Measurements from ENCODE around the gene MIPOL1.
"Not testable (repeated sequence)": the region's sequence is repeated elsewhere in the genome, so short reads cannot be mapped to it uniquely, and the experiment has no call there.

The MIPOL1 gene

DNA sequence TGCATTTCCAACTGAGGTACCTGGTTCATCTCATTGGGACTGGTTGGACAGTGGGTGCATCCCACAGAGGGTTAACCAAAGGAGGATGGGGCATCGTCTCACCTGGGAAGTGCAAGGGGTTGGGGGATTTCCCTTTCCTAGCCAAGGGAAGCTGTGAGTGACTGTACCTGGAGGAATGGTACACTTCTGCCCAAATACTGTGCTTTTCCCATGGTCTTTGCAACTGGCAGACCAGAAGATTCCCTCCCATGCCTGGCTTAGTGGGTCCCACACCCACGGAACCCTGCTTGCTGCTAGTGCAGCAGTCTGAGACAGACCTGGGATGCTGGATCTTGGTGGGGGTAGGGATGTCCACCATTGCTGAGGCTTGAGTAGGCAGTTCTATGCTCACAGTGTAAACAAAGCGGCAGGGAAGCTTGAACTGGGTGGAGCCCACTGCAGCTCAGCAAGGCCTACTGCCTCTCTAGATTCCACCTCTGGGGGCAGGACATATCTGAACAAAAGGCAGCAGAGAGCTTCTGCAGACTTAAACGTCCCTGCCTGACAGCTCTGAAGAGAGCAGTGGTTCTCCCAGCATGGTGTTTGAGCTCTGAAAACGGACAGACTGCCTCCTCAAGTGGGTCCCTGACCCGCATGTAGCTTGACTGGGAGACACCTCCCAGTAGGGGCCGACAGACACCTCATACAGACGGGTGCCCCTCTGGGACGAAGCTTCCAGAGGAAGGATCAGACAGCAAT is 9.7 kb upstream of the MIPOL1 start:
- DNase-seq: not testable (repeated sequence)

DNA sequence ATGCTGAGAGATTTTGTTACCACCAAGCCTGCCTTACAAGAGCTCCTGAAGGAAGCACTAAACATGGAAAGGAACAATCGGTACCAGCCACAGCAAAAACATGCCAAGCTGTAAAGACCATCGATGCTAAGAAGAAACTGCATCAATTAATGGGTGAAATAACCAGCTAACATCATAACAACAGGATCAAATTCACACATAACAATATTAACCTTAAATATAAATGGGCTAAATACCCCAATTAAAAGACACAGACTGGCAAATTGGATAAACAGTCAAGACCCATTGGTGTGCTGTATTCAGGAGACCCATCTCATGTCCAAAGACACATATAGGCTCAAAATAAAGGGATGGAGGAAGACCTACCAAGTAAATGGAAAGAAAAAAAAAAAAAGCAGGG is 8.0 kb upstream of the MIPOL1 start:
- not testable (repeated sequence) for DNase-seq

DNA sequence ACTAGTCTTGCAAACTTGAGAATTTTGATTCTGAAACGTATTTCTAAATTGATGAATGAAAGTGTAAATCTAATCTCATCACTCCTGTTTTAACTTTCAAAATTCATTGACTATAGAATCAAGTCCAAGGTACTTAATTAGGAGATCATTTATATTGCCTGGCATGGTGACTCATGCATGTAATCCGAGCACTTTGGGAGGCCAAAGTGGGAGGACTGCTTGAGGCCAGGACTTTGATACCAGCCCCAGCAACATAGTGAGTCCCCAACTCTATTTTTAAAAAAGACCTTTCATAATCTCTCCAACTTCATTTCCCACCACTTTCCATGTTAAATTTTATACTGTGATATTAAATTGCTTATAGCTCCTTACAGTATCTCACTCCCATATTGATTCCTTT is 3.0 kb upstream of the MIPOL1 start:
- DNase-seq: no peak

DNA sequence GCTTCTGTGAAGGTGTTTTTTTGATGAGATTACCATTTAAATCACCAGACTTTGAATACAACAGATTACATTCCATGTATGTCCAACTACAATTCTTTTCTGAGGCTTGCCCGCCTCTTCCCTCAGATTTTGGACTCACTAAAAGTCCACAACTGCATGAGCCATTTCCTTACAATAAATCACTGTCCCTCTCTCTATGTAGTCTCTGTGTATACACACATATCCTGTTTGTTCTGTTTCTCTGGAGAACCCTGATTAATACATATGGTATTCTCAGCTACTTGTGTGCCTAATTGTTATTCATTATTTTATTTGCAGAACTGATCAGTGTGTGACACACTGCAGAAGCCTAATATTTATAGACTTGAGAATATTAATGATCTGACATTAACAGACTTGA is 2.4 kb upstream of the MIPOL1 start:
- no peak for DNase-seq

DNA sequence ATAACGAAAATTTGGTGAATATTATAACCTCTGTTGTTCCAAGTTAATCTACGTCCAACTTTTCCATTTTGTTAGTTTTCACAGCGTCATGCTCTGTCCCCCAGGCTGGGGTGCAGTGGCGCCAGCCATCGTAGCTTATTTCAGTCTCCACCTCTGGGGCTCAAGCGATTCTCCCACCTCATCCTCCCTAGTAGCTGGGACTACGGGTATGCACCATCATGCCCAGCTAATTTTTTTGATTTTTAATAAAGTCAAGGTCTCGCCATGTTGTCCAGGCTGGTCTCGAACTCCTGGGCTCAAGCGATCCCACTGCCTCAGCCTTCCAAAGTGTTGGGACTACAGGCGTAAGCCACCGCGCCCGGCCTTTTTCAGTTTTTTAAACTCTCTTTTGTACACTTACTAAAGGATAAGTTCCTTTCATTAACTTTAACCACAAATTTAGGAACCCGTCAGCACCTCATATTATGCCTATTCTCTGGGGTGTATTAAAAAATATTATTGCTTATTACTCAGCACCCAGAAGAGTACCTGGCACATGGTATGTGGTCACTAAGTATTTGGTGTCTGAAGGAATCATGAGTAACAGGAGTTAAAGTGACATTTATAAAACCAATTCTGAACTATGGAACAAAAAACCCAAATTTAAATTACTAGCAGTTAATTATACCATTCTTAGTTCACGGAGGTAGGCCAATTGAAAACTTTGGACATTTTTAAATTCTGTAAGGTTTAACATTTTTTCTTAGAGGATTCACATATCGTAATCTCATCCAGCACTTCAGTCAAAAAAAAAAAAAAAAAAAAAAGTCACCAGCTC is 925 bp upstream of the MIPOL1 start:
- no peak for DNase-seq

DNA sequence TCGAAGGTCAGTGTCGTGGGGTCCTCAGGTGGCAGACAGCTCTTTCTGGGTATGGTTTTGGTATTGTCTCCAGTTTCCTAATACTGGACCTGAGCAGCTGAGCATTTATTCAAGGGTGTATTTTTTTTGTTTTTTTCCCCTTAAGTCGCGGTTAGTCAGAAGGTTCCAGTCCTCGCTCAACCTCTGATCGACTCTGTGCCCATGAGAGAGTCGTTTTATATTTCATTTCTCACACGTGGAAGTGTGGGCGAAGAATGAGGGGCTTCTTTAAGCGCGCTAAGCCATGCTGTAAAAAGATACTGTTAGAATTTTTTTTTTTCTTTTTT is 499 bp downstream of the MIPOL1 start:
- no peak for DNase-seq

DNA sequence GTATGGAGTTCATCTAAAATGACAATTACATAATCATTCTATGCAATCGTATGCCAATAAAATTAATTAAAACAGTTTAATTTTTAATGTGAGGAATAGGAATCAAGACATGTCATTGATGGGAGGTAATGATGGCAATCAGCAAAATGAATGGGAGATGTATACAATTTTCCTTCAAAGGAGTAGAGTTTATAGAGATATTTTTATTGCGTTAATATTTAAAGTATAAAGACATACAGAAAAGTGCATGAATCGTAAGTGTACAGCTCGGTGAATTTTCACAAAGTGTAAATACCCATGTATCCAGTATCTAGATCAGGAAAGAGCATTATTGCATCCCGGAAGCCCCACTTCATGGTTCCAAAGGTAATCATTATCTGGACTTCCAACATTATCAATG is 1.2 kb downstream of the MIPOL1 start:
- DNase-seq: no peak

DNA sequence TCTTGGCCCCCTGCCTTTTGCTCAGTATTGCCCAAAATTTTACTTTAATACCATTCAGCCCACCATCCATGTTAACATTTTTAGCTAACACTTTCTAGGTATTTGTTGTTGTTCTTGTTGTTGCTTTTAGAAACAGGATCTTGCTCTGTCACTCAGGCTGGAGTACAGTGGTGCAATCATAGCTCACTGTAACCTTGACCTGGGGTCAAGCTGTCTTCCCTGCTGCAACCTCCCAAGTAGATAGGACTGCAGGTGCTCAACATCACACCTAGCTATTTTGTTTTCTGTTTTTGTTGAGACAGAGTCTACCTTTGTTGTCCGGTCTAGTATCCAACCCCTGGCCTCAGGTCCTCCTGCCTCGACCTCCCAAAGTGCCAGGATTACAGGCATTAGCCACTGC is 4.0 kb downstream of the MIPOL1 start:
- no peak for DNase-seq

DNA sequence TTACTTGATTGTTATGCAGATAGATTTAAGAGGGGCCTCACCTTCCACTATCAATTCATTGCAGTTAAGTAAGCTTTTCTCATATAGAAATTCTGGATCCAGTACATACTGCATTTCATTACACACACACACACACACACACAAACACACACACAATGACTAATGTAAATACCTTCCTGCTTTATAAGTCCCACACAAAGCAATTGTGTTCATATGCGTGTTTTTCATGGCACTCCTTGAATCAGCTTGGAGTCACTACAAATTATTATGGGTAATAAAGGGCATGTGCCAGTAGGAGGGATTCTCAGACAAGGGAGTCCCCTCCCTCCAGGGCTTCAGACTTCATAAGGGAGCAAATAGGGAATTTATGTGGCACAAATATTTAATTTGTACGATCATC is 4.5 kb downstream of the MIPOL1 start:
- no peak for DNase-seq

DNA sequence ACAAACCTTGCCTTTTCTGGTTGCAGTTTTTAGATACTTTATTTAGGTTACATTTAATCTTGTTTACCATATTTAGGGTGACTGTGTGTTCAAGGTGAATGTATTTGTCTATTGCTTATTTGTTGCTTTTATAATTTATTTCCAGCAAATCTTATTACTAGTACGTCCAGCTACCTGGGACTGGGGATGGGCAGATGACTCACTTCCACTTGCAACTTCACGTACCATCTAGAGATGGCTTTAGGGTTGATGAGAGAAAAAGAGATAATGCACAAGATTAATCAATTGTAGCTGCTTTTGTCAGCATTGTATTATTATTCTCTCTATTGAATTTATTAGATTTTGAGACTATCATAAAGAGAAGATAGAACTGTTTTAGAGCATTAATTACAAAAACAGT is 5.1 kb downstream of the MIPOL1 start:
- DNase-seq: no peak

DNA sequence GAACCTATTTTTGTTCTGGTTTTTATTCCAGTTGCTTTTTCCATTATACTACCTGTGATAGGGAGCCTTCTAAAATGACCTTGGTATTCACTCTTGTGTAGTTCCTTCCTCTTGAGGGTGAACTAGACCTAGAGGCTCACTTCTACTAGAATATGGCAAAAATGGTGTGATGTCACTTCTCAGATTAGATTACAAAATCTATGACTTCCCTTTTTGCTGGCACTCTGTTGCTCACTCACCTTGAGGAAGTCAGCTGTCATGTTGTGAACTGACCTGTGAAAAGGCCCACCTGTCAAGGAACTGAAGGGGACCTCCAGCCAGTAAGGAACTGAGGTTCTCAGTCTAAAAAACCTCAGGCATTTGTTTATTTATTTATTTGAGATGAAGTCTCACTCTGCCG is 5.7 kb downstream of the MIPOL1 start:
- no peak for DNase-seq

DNA sequence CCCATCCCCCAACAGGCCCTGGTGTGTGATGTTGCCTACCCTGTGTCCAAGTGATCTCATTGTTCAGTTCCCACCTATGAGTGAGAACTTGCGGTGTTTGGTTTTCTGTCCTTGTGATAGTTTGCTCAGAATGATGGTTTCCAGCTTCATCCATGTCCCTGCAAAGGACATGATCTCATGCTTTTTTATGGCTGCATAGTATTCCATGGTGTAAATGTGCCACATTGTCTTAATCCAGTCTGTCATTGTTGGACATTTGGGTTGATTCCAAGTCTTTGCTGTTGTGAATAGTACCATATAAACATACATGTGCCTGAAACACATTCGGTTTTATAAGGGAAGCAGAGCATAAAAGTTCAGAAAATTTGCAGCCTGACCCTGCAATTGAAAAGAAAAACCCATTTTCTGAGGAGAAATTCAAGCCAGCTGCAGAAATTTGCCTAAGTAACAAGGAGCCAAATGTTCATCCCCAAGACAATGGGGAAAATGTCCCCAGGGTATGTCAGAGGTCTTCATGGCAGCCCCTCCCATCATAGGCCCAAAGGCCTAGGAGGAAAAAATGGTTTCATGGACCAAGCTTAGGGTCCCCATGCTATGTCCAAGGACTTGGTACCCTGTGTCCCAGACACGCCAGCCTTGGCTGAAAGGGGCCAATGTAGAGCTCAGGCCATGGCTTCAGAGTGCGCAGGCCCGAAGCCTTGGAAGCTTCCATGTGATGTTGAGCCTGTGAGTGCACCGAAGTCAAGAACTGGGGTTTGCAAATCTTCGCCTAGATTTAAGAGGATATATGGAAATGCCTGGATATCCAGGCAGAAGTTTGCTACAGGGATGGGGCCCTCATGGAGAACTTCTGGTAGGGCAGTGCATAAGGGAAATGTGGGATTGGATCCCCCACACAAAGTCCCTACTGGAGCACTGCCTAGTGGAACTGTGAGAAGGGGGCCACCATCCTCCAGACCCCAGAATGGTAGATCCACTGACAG is 8.2 kb downstream of the MIPOL1 start:
- not testable (repeated sequence) for DNase-seq

DNA sequence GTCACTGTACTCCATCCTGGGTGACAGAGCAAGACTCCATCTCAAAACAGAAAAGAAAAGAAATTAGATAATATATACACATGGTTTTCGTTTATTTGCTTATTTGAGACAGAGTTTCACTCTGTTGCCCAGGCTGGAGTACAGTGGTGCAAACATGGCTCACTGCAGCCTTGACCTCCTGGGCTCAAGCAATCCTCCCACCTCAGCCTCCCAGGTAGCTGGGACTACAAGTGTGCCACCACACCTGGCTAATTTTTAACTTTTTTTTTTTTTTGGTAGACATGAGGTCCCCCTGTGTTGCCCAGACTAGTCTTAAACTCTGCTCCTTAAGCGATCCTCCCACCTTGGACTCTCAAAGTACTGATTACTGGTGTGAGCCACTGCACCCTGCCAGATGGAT is 11.9 kb downstream of the MIPOL1 start:
- not testable (repeated sequence) for DNase-seq

DNA sequence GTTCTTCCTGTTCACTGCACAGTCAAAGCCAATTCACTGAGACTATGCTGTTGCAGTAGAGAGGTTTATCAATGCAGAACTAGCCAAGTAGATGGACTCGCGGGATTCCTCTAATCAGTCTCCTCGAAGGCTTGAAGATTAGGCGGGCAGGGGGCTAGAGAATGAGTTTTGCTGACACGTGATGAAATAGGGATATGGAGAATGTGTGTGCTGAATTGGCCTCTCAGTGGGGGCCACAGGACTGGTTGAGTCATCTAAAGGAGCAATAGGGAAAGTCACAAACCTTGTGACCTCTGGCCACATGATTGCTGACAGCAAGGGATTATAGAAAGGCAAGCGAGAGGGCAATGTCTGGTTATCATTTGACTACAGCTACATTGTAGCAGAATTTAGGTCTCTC is 12.7 kb downstream of the MIPOL1 start:
- no peak for DNase-seq

DNA sequence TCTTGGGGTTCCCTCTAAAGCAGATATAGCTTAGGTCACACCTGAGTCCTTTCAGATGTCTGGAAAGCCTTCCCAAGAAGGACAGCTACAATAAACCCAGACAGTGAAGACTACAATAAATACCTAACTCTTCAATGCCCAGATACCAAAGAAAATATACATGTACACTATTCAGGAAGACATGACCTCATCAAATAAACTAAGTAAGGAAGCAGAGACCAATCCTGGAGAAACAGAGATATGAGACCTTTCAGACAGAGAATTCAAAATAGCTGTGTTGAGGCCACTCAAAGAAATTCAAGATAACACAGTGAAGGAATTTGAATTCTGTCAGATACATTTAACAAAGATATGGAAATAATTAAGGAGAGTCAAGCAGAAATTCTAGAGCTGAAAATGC is 15.3 kb downstream of the MIPOL1 start:
- DNase-seq: no peak

DNA sequence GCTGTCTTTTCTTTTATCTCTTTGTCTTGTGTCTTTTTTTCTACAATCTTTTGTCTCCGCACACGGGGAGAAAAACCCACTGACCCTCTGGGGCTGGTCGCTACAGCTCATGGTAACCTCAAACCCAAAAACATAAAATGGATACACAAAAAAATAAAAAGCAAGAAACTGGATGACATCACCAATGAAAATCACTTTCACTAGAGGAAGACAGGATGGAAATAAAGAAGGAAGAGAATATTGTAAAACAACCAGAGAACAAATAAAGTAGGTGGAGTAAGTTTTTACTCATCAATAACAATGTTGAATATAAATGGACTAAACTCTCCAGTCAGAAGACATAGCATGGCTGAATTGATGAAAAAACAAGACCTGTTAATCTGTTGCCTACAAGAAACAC is 17.6 kb downstream of the MIPOL1 start:
- no peak for DNase-seq

DNA sequence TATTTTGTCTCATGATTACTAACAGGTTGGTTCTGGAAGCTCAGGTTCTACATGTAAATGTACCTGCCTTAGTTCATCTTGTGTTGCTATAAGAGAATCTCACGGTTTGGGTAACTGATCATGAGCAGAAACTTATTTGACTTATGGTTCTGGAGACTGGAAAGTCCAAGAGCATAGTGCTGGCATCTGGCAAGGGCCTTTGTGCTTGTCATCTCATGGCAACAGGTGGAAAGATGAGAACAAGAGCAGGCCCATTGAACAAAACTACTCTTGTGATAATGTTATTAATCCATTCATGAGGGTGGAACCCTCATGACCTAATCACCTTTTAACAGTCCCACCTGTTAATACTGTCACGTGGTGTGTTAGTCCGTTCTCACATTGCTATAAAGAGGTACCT is 23.3 kb downstream of the MIPOL1 start:
- DNase-seq: no peak

DNA sequence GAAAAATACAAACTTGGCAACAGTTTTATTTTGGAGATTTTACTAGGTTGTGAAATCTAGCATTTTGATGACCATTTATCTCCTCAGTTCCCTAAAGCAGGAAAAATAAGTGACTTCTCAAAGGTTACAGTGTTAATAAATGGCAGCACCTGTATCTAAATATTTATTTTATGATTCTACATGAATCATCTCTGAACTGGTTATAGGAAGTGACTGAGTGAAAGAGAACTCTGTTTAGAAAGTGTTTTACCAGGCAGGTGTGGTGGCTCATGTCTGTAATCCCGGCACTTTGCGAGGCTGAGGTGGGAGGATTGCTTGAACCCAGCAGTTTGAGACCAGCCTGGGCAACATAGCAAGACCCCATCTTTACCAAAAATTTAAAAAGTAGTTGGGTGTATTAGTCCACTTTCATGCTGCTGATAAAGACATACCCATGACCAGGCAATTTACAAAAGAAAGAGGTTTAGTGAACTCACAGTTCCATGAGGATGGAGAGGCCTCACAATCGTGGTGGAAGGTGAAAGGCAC is 26.3 kb downstream of the MIPOL1 start:
- DNase-seq: no peak

DNA sequence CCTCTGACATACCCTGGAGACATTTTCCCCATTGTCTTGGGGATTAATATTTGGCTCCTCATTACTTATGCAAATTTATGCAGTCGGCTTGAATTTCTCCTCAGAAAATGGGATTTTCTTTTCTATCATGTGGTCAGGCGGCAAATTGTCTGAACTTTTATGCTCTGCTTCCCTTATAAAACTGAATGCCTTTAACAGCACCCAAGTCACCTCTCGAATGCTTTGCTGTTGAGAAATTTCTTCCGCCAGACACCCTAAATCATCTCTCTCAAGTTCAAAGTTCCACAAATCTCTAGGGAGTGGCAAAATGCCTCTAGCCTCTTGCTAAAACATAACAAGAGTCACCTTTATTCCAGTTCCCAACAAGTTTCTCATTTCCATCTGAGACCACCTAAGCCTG is 27.9 kb downstream of the MIPOL1 start:
- DNase-seq: not testable (repeated sequence)

DNA sequence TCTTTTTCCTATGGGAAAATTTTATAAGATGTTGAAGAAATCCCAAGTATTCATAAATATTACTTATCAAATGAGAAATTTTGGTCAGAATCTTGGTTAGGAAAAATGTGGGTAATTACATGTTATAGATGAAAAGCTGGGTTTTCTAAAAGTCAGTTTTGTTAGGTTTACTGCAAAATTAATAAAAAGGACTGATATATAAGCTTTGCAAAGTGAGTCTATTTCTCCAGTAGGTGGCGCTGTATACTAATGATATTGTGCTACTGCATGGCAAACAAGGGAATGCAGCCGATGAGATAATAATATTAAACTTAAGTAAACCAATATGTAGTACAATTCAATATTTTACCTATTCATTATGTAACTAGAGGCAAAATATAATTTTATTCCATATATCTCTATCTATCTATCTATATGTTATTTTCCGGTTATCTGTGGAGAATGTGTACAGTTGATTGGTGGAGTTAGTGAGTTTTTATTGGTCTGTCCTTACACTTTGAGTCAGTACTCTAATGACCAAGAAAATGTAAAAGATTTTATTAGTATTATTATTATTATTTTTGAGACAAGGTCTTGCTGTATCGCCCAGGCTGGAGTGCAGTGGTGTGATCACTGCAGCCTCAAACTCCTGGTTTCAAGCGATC is 32.9 kb downstream of the MIPOL1 start:
- DNase-seq: peak; percentile 41

DNA sequence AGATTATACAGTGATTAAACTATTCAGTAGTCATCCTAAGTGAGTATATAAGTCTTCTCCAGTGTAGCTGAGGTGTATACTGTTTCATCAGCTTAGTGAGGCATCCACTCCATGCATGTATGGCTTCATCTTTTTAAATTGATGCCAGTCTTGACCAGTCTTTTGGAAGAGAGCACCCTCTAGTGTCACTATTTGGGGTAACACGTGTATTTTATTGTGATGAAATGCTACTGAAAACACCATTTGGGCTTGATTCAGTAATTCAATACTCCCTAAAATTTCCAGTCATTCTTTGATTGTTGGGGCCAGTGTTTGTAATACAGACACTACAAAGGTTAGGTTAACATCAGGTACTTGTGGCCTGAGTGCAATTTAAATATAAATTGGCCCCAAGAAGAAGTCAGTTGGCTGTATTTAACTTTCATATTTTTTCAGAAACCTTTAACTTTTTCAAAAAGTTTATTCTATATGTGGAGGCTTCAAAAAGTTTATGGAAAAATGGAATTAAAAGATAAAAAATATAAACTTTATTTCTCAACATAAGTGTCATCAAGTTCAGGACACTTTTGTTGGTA is 35.3 kb downstream of the MIPOL1 start:
- DNase-seq: no peak

DNA sequence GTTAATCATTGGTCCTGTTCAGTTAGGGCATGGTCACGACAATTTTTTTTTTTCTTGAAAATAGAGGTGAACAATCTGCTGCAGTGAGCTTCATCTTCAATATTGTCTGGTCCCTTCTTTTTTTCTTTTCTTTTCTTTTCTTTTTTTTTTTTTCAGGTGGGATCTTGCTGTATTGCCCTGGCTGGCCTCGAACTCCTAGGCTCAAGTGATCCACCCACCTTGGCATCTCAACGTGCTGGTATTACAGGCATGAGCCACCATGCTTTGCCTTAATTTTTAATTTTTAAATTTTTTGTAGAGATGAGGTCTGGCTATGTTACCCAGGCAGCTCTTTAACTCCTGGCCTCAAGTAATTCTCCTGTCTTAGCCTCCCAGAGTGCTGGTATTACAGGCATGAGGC is 36.5 kb downstream of the MIPOL1 start:
- DNase-seq: no peak

All from CD4-positive, alpha-beta T cell treated with Interleukin-12 subunit alpha and Interleukin-12 subunit beta, for 1 hour (primary cell).